GM12878 (cell line): ENCODE results near the gene SCEL. TPM values are rescaled to one million over a fixed set of nuclear protein-coding genes. Genes with fewer than 3 reads are reported as not detected.
A peak's percentile ranks its signal among the peaks of the same experiment; 100 is the strongest.

Source experiments
- ATAC-seq: fragments of 200-7000 bp; cut with Tn5 transposase; 3 replicates; pipeline ENCODE4 v1.9.1; 2020; ENCODE audit warnings: mild to moderate bottlenecking, moderate library complexity
- BruUV-seq: library from RNA; stranded (reverse); fragments of 400-500 nt; replicated peaks from 2 replicates; lab custom pipeline; 2021; lab: Mats Ljungman, UMichigan
- CTCF ChIA-PET: fragments of 300-600 bp; sonication (Branson Sonifier 250); formaldehyde crosslinking; extraction: SDS; loops from one replicate; lab custom pipeline; 2021; ENCODE audit warnings: inconsistent platforms; lab: Yijun Ruan, JAX
- POLR2A ChIA-PET: fragments of 350-600 bp; formaldehyde crosslinking; extraction: SDS; loops from one replicate; lab custom pipeline; 2021; ENCODE audit warnings: inconsistent platforms; lab: Charles Lee
- RAD21 ChIA-PET: fragments of 300-600 bp; sonication (Branson Sonifier 250); formaldehyde crosslinking; loops from one replicate; lab custom pipeline; 2023; ENCODE audit warnings: antibody characterized with exemption; ENCODE audit not compliant: unreplicated experiment; lab: Charles Lee
- SMC1A ChIA-PET: fragments of 300-600 bp; sonication (Branson Sonifier 250); formaldehyde crosslinking; loops from one replicate; lab custom pipeline; 2023; ENCODE audit not compliant: unreplicated experiment, uncharacterized antibody; lab: Charles Lee
- DNase-seq: peaks from one replicate; pipeline ENCODE4 v3.0.0-alpha.2; 2011; ENCODE audit warnings: low read depth, low spot score
- FAIRE-seq: peaks from 3 replicates; lab custom pipeline; 2011; peaks lifted over from hg19 to GRCh38; lab: Jason Lieb, UNC
- H2AFZ ChIP-seq: 2 replicates; pipeline ENCODE4 v1.6.0; 2011; ENCODE audit warnings: low read depth, low read length, control low read depth; ENCODE audit not compliant: control insufficient read depth
- H3K27ac ChIP-seq: 2 replicates; pipeline ENCODE4 v1.5.1; 2011; ENCODE audit warnings: control low read depth; ENCODE audit not compliant: control insufficient read depth, insufficient read depth
- H3K27me3 ChIP-seq, 2 experiments: replicated peaks in 1 of 2; 2 replicates each; pipeline versions ENCODE4 v1.6.0 to v1.6.1; 2011; ENCODE audit warnings: low read length in 1 of 2; ENCODE audit not compliant: control insufficient read depth in 2 of 2, insufficient read depth in 2 of 2
- H3K36me3 ChIP-seq, 2 experiments: 2 replicates each; pipeline ENCODE4 v1.5.1; 2011; ENCODE audit warnings: low read length in 1 of 2; ENCODE audit not compliant: control insufficient read depth in 2 of 2, insufficient read depth in 2 of 2
- H3K4me1 ChIP-seq: 2 replicates; pipeline ENCODE4 v1.6.1; 2011; ENCODE audit warnings: mild to moderate bottlenecking, low read length, moderate library complexity, mixed read lengths; ENCODE audit not compliant: control insufficient read depth, insufficient read depth
- H3K4me2 ChIP-seq: 2 replicates; pipeline ENCODE4 v1.6.0; 2011; ENCODE audit warnings: control low read depth; ENCODE audit not compliant: control insufficient read depth, insufficient read depth
- H3K4me3 ChIP-seq: fragments of 200-600 bp; sonication (generic); 2 replicates; pipeline ENCODE4 v1.5.1; 2016
- H3K79me2 ChIP-seq: 2 replicates; pipeline ENCODE4 v1.6.0; 2011; ENCODE audit warnings: low read length; ENCODE audit not compliant: control insufficient read depth, insufficient read depth
- H3K9ac ChIP-seq: 2 replicates; pipeline ENCODE4 v1.8.0; 2011; ENCODE audit warnings: low read length, control low read depth, mixed read lengths; ENCODE audit not compliant: control insufficient read depth, insufficient read depth
- H3K9me3 ChIP-seq: replicated peaks from 3 replicates; pipeline ENCODE4 v1.5.1; 2011; ENCODE audit warnings: mild to moderate bottlenecking, low read length; ENCODE audit not compliant: control insufficient read depth, insufficient read depth
- H4K20me1 ChIP-seq: 2 replicates; pipeline ENCODE4 v1.6.0; 2011; ENCODE audit not compliant: control insufficient read depth, insufficient read depth
- DPF2 ChIP-seq: fragments of 450-650 bp; IDR thresholded peaks from 2 replicates; pipeline ENCODE4 v1.6.1; 2017; ENCODE audit warnings: mild to moderate bottlenecking
- EP300 ChIP-seq, 2 experiments: fragments of 150-350 bp in 1 of 2; IDR thresholded peaks; 2 replicates each; pipeline ENCODE4 v1.6.1; 2011 to 2012; ENCODE audit warnings: low read depth in 2 of 2, low read length in 2 of 2, borderline replicate concordance in 1 of 2, improper control_type of control experiment in 1 of 2, inconsistent platforms in 1 of 2; ENCODE audit not compliant: control insufficient read depth in 1 of 2
- IKZF1 ChIP-seq: fragments of 450-650 bp; conservative IDR thresholded peaks from 2 replicates; pipeline ENCODE4 v1.6.1; 2017; ENCODE audit warnings: antibody characterized with exemption, mild to moderate bottlenecking
- IKZF2 ChIP-seq, 2 experiments: fragments of 450-650 bp; IDR thresholded peaks; 2 replicates each; pipeline ENCODE4 v1.6.1; 2017; ENCODE audit warnings: mild to moderate bottlenecking in 2 of 2, moderate library complexity in 2 of 2
- MTA2 ChIP-seq: fragments of 450-650 bp; IDR thresholded peaks from 2 replicates; pipeline ENCODE4 v1.6.1; 2016; ENCODE audit warnings: low read depth, mild to moderate bottlenecking, moderate library complexity
- MYB ChIP-seq: fragments of 150-350 bp; IDR thresholded peaks from 2 replicates; pipeline ENCODE4 v1.6.1; 2014; ENCODE audit warnings: mild to moderate bottlenecking, low read depth, low read length, borderline replicate concordance
- POU2F2 ChIP-seq: IDR thresholded peaks from 3 replicates; pipeline ENCODE4 v1.6.1; 2011; ENCODE audit warnings: low read depth, mild to moderate bottlenecking, low read length, borderline replicate concordance
- RAD51 ChIP-seq: fragments of 450-650 bp; IDR thresholded peaks from 2 replicates; pipeline ENCODE4 v1.6.1; 2016; ENCODE audit warnings: moderate library complexity, mild to moderate bottlenecking, inconsistent platforms
- RELB ChIP-seq: fragments of 450-650 bp; IDR thresholded peaks from 2 replicates; pipeline ENCODE4 v1.6.1; 2017; ENCODE audit warnings: low read depth, mild to moderate bottlenecking, moderate library complexity
- SIN3A ChIP-seq: IDR thresholded peaks from 2 replicates; pipeline ENCODE4 v1.6.1; 2012; ENCODE audit warnings: low read depth, low read length, improper control_type of control experiment
- SPI1 ChIP-seq: IDR thresholded peaks from 2 replicates; pipeline ENCODE4 v1.6.1; 2011; ENCODE audit warnings: low read depth, mild to moderate bottlenecking, low read length, moderate library complexity, borderline replicate concordance; ENCODE audit not compliant: insufficient read depth
- STAT3 ChIP-seq: IDR thresholded peaks from 2 replicates; pipeline ENCODE4 v1.6.1; 2011; ENCODE audit warnings: low read depth, low read length, improper control_type of control experiment
- SUZ12 ChIP-seq: fragments of 200-600 bp; sonication (generic); IDR thresholded peaks from one replicate; pipeline ENCODE4 v1.6.1; 2018; ENCODE audit warnings: antibody characterized with exemption, mild to moderate bottlenecking; ENCODE audit not compliant: unreplicated experiment
- ZSCAN29 ChIP-seq: fragments of 450-650 bp; IDR thresholded peaks from 2 replicates; pipeline ENCODE4 v1.6.1; 2017; ENCODE audit warnings: mild to moderate bottlenecking, moderate library complexity
- WGBS: methylation state at CpG from one replicate; pipeline ENCODE4 v1.1.6; 2016; ENCODE audit warnings: low lambda C conversion rate; ENCODE audit not compliant: insufficient replicate concordance, insufficient coverage; ENCODE audit errors: missing lambda C conversion rate; 5-methylcytosine and 5-hydroxymethylcytosine counted together
- in situ Hi-C: fragments of 300-500 bp; cut with MboI; formaldehyde crosslinking; loops from 9 replicates; pipeline ENCODE4 v1.14.3; 2018; ENCODE audit warnings: mixed read lengths
- intact Hi-C: fragments of 100-400 bp; cut with micrococcal nuclease; formaldehyde crosslinking; loops from one replicate; pipeline ENCODE4 v1.14.2; 2022; ENCODE audit not compliant: unreplicated experiment
- polyA plus RNA-seq, 11 experiments: library from polyadenylated mRNA; depleted of rRNA in 4 of 11; unstranded in 6 of 11; stranded (reverse) in 5 of 11; fragments of >200 nt; fragmentation: Nextera tagmentation in 4 of 11; fragmentation: Illumina TruSeq in 1 of 11; extraction: Ambion mirVana in 4 of 11; extraction: Trizol in 1 of 11; gene quantifications; 1 replicate in 1 of 11; 2 replicates in 10 of 11; pipeline versions ENCODE4 v1.2.1 to v1.2.3, GENCODE V29; 2011 to 2016; ENCODE audit warnings: inconsistent platforms in 2 of 11, missing spikeins in 2 of 11, low read depth in 1 of 11
- total RNA-seq, 4 experiments: library from RNA; depleted of rRNA in 3 of 4; stranded (reverse); fragments of >200 nt in 3 of 4; fragmentation: Illumina TruSeq in 1 of 4; extraction: Trizol in 1 of 4; gene quantifications; 2 replicates each; pipeline versions ENCODE4 v1.2.1 to v1.2.3, GENCODE V29; 2013 to 2021

SCEL gene
- total and polyA plus RNA-seq, 10 of the 15 experiments (the other 5 are each of a cell fraction or from before 2014, with no cell fraction given), result 0.09 to 0.68 (median 0.16) TPM; not detected in 1

- SMC1A ChIA-PET, result interaction anchor here (0.8 to 10.2 kb wide), 8 partner anchors 10 to 313 kb away, joined by 3 to 85 read pairs (median 4); no protein-coding TSS in a partner anchor
- TF ChIP-seq SPI1 (peak; percentile 71), DPF2 (0 out of 2 replicates have a peak, but pooled peaks have one; percentile 44), POU2F2 (peak; percentile 75; the same call in 1 of the 3 replicates), ZSCAN29 (no peak), RAD51 (no peak), IKZF1 (peak; percentile 30; the same call in 1 of the 2 replicates), MYB (no peak), MTA2 (0 out of 2 replicates have a peak, but pooled peaks have one; percentile 26), SUZ12 (no peak), IKZF2 (IDR thresholded peaks at IDR 0.05) (peak in 1 of 2 experiments; percentile 38; a peak in 2 of 4 replicates), SIN3A (no peak), STAT3 (no peak), EP300 (IDR thresholded peaks at IDR 0.05; ENCODE audit: borderline replicate concordance in 1 of 2, control insufficient read depth in 1 of 2, low read depth in 2 of 2, low read length in 2 of 2) (0 out of 4 replicates have a peak, but pooled peaks of 1 of the 2 experiments have one; percentile 33), RELB (peak; percentile 18; the same call in 1 of the 2 replicates)
- TF ChIP-seq, all 136 proteins: peak for 8
- POLR2A ChIA-PET, result no interaction called here
- RAD21 ChIA-PET, result interaction anchor here (2.0 to 2.4 kb wide), 2 partner anchors 11 to 222 kb away, joined by 5 to 23 read pairs; no protein-coding TSS in a partner anchor
- intact Hi-C loops (loop anchor here (2.0 to 5.0 kb wide), 2 partner anchors 55 to 511 kb away; partner anchors contain the start of gene CLN5), in situ Hi-C loops (loop anchor here (5.0 kb wide), 1 partner anchor 244 kb away; no protein-coding TSS in a partner anchor)
- H3K9me3 ChIP-seq, result no peaks in the 10 kb centered on the region
- no peaks in the 10 kb centered on the region for H3K27me3 ChIP-seq
- FAIRE-seq (no peak), ATAC-seq (peak; percentile 12), DNase-seq (no peak)
- WGBS, result 23% methylated on average over 5 of the region's 5 CpGs
- no peak overlapping the region for H3K27ac ChIP-seq
- H3K4me2 ChIP-seq, result peak overlapping the region; percentile 5; the same call in 1 of the 2 replicates
- no peaks in the 10 kb centered on the region for H4K20me1 ChIP-seq
- no peak overlapping the region for H3K9ac ChIP-seq
- H3K79me2 ChIP-seq, result no peaks in the 10 kb centered on the region
- H3K36me3 ChIP-seq, result no peaks in the 10 kb centered on the region
- BruUV-seq, result no TSS peak
- CTCF ChIA-PET, result interaction anchor here (0.6 to 6.9 kb wide), 7 partner anchors 11 to 123 kb away, joined by 3 to 61 read pairs (median 6); no protein-coding TSS in a partner anchor
- H3K4me3 ChIP-seq, result no peak overlapping the region
- H3K4me1 ChIP-seq, result peaks cover 18% of the 10 kb centered on the region
- no peak overlapping the region for H2AFZ ChIP-seq
Observed at GRCh38 chr13:77503398-77503797, 32.1 kb upstream of the SCEL start.
